OCI-LY7 (cell line): ENCODE results near the gene LAMA2. TPM values are rescaled to one million over a fixed set of nuclear protein-coding genes. Genes with fewer than 3 reads are reported as not detected.

Experiments
- BruUV-seq: library from RNA; stranded (reverse); fragments of 400-500 nt; replicated peaks from 2 replicates; lab custom pipeline; 2021; lab: Mats Ljungman, UMichigan
- CTCF ChIA-PET: fragments of 300-600 bp; sonication (Branson Sonifier 250); formaldehyde crosslinking; loops from one replicate; lab custom pipeline; 2022; ENCODE audit warnings: antibody characterized with exemption; ENCODE audit not compliant: unreplicated experiment; lab: Charles Lee
- POLR2A ChIA-PET: fragments of 300-600 bp; sonication (Branson Sonifier 250); formaldehyde crosslinking; loops from one replicate; lab custom pipeline; 2022; ENCODE audit warnings: antibody characterized with exemption; lab: Charles Lee
- DNase-seq: peaks from one replicate; pipeline ENCODE4 v3.0.0-alpha.2; 2015; ENCODE audit warnings: low spot score
- H2AFZ ChIP-seq: fragments of 200-600 bp; sonication (generic), shearing (Covaris generic); 2 replicates; pipeline ENCODE4 v1.6.1; 2014; ENCODE audit warnings: mild to moderate bottlenecking, antibody characterized with exemption, low read length, moderate library complexity
- H3K27ac ChIP-seq: fragments of 200-600 bp; sonication (generic); 2 replicates; pipeline ENCODE4 v1.5.1; 2014; ENCODE audit warnings: mixed run types, low read depth, mild to moderate bottlenecking, moderate library complexity, low read length, inconsistent platforms; ENCODE audit not compliant: poor library complexity, severe bottlenecking
- H3K36me3 ChIP-seq: fragments of 200-600 bp; sonication (generic); 2 replicates; pipeline ENCODE4 v1.6.1; 2014; ENCODE audit warnings: mild to moderate bottlenecking, antibody characterized with exemption, low read length, moderate library complexity, mixed read lengths; ENCODE audit not compliant: insufficient read depth
- H3K4me1 ChIP-seq: fragments of 200-600 bp; sonication (generic); 2 replicates; pipeline ENCODE4 v1.5.1; 2014; ENCODE audit warnings: mild to moderate bottlenecking, low read length; ENCODE audit not compliant: insufficient read depth, poor library complexity, severe bottlenecking
- H3K4me2 ChIP-seq: fragments of 200-600 bp; sonication (generic); 2 replicates; pipeline ENCODE4 v1.6.1; 2014; ENCODE audit warnings: mild to moderate bottlenecking, low read length
- H3K4me3 ChIP-seq: fragments of 200-600 bp; sonication (generic); 2 replicates; pipeline ENCODE4 v1.5.1; 2014; ENCODE audit warnings: mild to moderate bottlenecking, low read depth, low read length; ENCODE audit not compliant: poor library complexity, severe bottlenecking
- H3K79me2 ChIP-seq: fragments of 200-600 bp; sonication (generic); 2 replicates; pipeline ENCODE4 v1.6.1; 2016; ENCODE audit warnings: low read depth, mild to moderate bottlenecking, low read length, moderate library complexity, mixed read lengths; ENCODE audit not compliant: insufficient read depth
- H3K9me2 ChIP-seq: fragments of 200-600 bp; sonication (generic); 2 replicates; pipeline ENCODE4 v1.6.1; 2016; ENCODE audit warnings: mild to moderate bottlenecking, low read length, mixed read lengths; ENCODE audit not compliant: insufficient read depth
- H3K9me3 ChIP-seq: fragments of 200-600 bp; sonication (generic); 2 replicates; pipeline ENCODE4 v1.6.1; 2014; ENCODE audit warnings: mild to moderate bottlenecking, mixed run types, low read length, mixed read lengths
- H4K20me1 ChIP-seq: fragments of 200-600 bp; sonication (generic); 2 replicates; pipeline ENCODE4 v1.6.1; 2014; ENCODE audit warnings: mild to moderate bottlenecking, antibody characterized with exemption, low read length, moderate library complexity, mixed read lengths; ENCODE audit not compliant: insufficient read depth
- EZH2phosphoT487 ChIP-seq: fragments of 200-600 bp; sonication (generic); IDR thresholded peaks from 2 replicates; pipeline ENCODE4 v1.6.1; 2018; ENCODE audit warnings: low read depth, borderline replicate concordance, mild to moderate bottlenecking, mixed run types, antibody characterized with exemption, low read length, moderate library complexity, mixed read lengths
- intact Hi-C: fragments of 100-400 bp; cut with micrococcal nuclease; formaldehyde crosslinking; loops from one replicate; pipeline ENCODE4 v1.10.0; 2022; ENCODE audit not compliant: unreplicated experiment
- total RNA-seq, 2 experiments: library from RNA; depleted of rRNA in 1 of 2; stranded (reverse); fragments of >200 nt in 1 of 2; shearing (Covaris generic) in 1 of 2; gene quantifications; 2 replicates each; pipeline ENCODE4 v1.2.3, GENCODE V29; 2014 to 2022
- TF ChIP-seq, protein P1 (sequence below): fragments of 200-600 bp; sonication (generic); conservative IDR thresholded peaks from 2 replicates; pipeline ENCODE4 v1.5.1; 2014; ENCODE audit warnings: mild to moderate bottlenecking, antibody characterized with exemption, low read length, moderate library complexity, mixed read lengths

The LAMA2 gene
- total RNA-seq, 2 experiments from 2014 or later, result not detected

DNA sequence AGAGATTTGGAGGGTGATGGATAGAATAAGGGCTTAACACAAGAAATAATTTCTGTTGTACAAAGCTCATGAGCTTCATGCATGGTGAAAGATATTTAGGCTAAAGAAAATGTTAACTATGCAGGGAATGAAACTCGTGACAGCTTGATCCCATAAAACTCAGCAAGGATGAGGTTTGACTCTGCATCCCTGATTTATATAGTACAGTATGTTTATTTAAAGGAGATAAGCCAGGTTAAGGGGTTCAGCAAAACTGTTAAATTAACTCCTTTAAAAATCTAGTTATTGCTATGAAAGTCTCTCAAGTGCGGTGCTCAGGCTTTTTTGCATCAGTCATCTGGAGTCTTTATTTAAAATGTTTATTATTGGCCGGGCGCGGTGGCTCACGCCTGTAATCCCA, 326.4 kb downstream of the LAMA2 start:
- POLR2A ChIA-PET, result interaction anchor here (0.6 to 0.7 kb wide), 2 partner anchors 29 to 337 kb away, joined by 3 to 4 read pairs; no protein-coding TSS in a partner anchor
- Histone ChIP-seq H3K4me2 (no peak overlapping the region), H3K79me2 (no peaks in the 10 kb centered on the region), H3K9me2 (no peaks in the 10 kb centered on the region), H3K27ac (no peak overlapping the region), H3K4me1 (no peaks in the 10 kb centered on the region), H3K4me3 (no peak overlapping the region), H2AFZ (no peak overlapping the region), H4K20me1 (no peaks in the 10 kb centered on the region), H3K36me3 (no peaks in the 10 kb centered on the region), H3K9me3 (no peaks in the 10 kb centered on the region)
- intact Hi-C loops, result no loop called here
- no peak for DNase-seq
- CTCF ChIA-PET, result no interaction called here
- no peak for TF ChIP-seq EZH2phosphoT487
- TF ChIP-seq, protein P1, sequence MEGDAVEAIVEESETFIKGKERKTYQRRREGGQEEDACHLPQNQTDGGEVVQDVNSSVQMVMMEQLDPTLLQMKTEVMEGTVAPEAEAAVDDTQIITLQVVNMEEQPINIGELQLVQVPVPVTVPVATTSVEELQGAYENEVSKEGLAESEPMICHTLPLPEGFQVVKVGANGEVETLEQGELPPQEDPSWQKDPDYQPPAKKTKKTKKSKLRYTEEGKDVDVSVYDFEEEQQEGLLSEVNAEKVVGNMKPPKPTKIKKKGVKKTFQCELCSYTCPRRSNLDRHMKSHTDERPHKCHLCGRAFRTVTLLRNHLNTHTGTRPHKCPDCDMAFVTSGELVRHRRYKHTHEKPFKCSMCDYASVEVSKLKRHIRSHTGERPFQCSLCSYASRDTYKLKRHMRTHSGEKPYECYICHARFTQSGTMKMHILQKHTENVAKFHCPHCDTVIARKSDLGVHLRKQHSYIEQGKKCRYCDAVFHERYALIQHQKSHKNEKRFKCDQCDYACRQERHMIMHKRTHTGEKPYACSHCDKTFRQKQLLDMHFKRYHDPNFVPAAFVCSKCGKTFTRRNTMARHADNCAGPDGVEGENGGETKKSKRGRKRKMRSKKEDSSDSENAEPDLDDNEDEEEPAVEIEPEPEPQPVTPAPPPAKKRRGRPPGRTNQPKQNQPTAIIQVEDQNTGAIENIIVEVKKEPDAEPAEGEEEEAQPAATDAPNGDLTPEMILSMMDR, result no peak
- BruUV-seq, result no TSS peak

GRCh38 chr6:129210684-129211083, 327.7 kb downstream of the LAMA2 start:
- H3K4me3 ChIP-seq, result no peak overlapping the region
- no peak overlapping the region for H3K4me2 ChIP-seq
- DNase-seq, result no peak
- H2AFZ ChIP-seq, result no peak overlapping the region
- POLR2A ChIA-PET, result no interaction called here
- intact Hi-C loops, result no loop called here
- no peaks in the 10 kb centered on the region for H3K79me2 ChIP-seq
- no peaks in the 10 kb centered on the region for H3K4me1 ChIP-seq
- H3K9me2 ChIP-seq, result no peaks in the 10 kb centered on the region
- no peak overlapping the region for H3K27ac ChIP-seq
- BruUV-seq, result no TSS peak
- TF ChIP-seq EZH2phosphoT487, result no peak
- TF ChIP-seq, protein P1, result no peak
- H3K36me3 ChIP-seq, result no peaks in the 10 kb centered on the region
- no peaks in the 10 kb centered on the region for H3K9me3 ChIP-seq
- H4K20me1 ChIP-seq, result no peaks in the 10 kb centered on the region
- CTCF ChIA-PET, result no interaction called here

DNA sequence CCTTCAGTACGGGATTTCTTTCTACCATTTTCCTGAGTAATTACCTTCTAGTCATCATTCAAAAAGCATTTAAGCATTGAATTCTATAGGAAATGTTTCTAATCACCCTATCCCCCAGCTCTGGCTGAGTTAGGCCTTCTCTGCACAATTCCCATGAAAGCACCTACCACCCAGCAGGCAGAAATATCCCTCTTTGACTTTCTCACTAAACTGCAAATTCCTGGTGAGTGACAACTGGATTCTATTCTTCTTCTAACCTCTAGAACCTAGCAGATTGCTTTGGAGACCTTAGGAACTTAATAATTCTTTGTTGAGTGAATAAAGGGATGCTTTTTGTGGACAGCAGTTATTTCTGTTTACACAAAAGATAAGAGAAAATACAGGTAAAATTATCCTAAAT, 328.7 kb downstream of the LAMA2 start:
- Histone ChIP-seq H3K4me2 (no peak overlapping the region), H3K79me2 (no peaks in the 10 kb centered on the region), H4K20me1 (no peaks in the 10 kb centered on the region), H3K36me3 (no peaks in the 10 kb centered on the region), H3K9me3 (no peaks in the 10 kb centered on the region), H2AFZ (no peak overlapping the region), H3K4me1 (no peaks in the 10 kb centered on the region), H3K9me2 (no peaks in the 10 kb centered on the region), H3K4me3 (no peak overlapping the region), H3K27ac (no peak overlapping the region)
- no peak for DNase-seq
- TF ChIP-seq, protein P1, result no peak
- TF ChIP-seq EZH2phosphoT487, result no peak
- intact Hi-C loops, result no loop called here
- BruUV-seq, result no TSS peak
- ChIA-PET CTCF (no interaction called here), POLR2A (no interaction called here)
